ENCODE results near the gene KRTAP5-6.

Gene KRTAP5-6, protein sequence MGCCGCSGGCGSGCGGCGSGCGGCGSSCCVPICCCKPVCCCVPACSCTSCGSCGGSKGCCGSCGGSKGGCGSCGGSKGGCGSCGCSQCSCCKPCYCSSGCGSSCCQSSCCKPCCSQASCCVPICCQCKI

DNA sequence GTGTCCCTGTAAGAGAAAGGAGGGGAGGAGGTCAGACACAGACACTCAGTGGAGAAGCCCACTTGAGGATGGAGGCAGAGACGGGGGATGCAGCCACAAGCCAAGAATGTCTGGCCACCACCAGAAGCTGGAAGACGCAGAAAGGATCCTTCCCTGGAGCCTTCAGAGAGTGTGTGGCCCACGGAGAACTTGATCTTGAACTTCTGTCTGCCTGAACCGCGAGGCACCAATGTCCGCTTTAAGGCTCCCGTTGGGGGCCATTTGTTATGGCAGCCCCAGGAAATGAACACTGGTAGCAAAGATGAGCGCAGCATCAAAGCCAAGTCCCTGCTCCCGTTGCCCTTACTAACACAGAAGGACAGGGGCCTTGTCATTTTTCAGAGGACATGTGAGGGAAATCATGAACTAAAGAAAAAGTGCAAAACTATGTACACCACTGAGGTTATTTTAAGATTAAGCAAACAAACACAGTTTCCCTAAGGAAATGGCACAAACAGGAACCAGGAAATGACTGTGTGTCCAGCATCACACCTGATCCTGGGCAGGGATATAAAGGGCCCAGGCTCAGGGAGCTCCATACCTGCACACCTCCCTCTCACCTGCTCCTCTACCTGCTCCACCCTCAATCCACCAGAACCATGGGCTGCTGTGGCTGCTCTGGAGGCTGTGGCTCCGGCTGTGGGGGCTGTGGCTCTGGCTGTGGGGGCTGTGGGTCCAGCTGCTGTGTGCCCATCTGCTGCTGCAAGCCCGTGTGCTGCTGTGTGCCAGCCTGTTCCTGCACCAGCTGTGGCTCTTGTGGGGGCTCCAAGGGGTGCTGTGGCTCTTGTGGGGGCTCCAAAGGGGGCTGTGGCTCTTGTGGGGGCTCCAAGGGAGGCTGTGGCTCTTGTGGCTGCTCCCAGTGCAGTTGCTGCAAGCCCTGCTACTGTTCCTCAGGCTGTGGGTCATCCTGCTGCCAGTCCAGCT is at the start of gene KRTAP5-6:
TSS of gene KRTAP5-6 (plus strand) at position 588 of the 963 bp plus-strand sequence. CDS start at position 639, 51 bp downstream.
- no peak for DNase-seq (ENCODE audit: low read depth)

DNA sequence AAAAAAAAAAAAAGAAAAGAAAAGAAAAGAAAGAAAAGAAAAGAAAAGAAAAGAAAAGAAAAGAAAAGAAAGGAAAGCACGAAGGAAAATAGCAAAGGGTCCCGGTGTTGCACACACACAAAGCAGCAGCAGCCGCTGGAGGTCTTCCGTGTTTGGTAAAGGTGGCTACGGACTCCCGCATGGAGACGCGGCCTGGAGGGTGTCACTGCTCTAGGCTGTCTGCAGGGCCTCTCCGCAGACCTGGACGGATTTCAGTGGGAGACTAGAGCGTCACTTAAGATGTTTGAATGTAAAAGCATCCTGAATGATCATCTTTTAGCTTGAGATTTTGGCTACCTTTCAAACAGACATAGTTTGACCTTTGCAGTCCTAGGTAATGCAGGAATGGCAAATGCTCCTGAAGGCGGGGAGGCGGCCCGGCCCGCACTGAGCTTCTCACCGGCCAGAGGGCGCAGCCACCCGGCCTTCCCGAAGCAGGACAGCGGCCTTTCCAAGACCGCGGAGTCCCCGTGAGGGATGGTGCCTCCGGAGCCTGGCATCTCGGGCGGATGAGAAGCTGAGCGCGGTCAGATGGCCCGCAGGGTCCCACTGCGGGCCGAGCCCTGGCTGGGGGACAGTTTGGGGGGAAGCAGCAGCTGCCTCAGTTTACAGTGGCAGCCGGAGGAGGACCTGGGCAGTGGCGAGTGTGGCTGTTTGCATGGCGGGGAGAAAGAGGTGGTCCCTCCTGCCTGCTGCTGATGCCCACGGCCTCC is 48.9 kb upstream of the KRTAP5-6 start:
- no peak for DNase-seq (ENCODE audit: low read depth)

DNA sequence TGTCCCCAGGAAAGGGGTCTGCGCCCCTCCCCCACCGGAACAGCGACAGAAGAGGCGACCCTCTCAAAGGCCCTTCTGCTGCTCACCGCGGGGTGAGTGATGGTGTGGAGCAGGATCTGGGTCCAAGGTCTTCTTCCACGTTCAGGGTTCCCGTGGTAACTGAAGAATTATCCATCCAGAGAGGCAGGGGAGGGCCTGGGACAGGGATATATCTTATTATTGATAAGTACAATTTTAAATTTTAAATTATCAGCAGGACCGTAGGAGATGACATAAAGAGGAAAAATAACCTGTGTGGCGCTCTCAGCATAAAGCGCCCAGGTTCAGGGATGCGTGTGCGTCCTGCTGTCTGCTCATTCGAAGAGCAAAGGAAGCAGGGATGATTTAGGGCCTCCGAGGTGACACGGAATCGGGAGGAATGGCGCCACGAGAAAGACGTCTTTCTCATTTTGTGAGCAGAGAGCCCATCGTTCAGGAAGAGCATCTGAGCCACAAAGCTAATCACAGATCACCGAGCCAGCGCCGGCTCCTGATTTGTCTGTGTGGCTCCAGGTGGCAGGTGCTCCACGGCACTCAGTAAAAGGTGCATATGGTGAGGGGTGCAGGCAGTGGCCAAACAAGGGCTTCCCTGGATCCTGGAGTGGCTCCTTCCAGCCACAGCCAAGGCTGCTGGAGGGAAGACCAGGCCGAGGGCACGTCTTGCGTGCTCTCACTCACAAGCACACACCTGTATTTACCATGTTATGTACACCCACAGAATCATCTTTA is 48.2 kb upstream of the KRTAP5-6 start:
- no peak for DNase-seq (ENCODE audit: low read depth)

DNA sequence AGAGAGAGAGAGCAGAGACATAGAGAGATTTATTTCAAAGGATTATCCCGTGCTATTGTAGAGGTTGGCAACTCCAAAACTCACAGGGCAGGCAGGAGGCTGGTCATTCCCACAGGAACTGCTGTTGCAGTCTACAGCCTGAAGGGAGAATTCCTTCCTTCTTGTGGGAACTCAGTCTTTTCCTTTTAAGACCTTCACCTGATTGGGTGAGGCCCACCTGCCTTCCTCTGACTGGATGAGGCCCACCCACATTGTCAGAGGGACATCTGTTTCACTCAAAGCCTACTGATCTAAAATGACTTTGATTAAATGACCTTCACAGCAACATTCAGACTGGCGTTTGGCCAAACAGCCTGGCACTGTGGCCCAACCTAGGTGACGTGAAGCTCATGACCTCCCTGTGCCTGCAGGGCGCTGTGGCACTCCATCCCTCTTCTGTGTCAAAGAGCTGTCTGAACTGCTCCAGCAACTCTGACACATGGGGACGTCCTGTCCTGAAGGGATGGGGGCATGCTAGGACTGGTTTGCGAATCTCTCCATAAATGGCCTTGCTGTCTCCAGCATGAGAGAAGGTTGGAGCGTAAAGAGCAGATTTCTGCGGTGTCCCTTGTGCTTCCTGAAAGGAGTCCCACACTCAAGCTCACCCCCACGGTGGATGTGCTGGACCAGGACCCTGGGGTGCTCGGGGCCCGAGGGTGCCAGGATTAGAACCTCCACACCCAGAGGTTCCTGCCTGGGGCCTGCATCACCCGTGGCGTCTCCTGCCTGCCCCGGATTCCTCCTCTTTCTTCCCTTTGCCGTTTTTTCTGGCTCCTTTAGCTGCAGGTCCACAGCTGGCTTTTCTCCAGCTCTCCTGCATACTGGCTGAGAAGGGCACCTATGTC is 46.7 kb upstream of the KRTAP5-6 start:
- DNase-seq (ENCODE audit: low read depth) = no peak

DNA sequence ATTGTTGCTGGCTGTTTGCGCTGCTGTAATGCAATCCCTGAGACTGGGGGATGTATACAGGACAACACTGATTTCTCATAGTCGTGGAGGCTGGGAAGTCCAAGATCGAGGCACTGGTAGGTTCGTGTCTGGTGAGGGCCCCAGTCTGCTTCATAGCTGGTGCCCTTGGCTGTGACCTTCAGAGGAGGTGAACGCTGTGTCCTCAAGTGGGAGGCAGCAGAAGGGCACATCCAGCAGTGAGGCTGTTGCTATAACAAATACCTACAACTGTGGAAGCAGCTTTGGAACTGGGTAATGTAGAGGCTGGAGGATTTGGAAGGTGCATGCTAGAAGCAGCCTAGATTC is 46.1 kb upstream of the KRTAP5-6 start:
- DNase-seq (ENCODE audit: low read depth) = no peak

DNA sequence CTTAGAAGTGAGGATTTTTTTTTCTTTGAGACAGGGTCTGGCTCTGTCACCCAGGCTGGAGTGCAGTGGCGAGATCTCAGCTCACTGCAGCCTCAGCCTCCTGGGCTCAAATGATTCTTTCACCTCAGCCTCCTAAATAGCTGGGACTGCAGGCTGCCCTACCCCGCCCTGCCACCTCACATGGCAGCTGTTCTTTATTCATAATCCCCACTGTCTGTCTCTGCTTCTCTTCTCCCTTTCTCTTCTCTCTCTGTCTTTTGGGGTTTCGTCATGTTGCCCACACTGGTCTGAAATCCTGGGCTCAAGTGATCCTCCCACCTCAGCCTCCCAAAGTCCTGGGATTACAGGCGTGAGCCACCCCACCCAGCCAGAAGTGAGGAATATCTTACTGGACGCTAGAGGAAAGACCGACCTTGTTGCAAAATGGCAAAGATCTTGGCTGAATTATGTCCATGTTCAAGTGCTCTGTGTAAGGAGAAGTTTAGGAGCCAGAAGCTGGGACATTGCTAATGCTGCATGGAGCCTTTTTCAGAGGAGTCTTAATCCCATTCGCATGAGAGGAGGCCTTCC is 45.5 kb upstream of the KRTAP5-6 start:
- no peak for DNase-seq (ENCODE audit: low read depth)

DNA sequence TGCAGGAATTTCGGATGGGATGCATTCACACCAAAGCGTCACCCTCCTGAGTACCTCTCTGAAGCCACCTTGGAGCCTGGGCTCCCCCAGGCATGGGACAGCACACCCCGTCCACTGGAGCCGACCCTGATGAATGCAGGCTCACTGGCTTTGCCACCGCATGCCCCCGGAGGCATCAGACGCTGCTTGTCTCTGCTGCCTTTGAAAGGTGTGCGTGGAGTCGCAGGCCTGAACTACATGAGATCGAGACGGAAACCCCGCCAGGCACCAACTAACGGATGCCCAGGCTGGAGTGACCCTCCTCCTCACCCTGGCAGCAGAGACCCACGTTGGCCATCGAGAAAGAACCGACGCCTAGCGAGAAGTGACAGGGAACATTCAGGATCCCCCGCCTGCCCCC is 45.0 kb upstream of the KRTAP5-6 start:
- DNase-seq (ENCODE audit: low read depth) = no peak

DNA sequence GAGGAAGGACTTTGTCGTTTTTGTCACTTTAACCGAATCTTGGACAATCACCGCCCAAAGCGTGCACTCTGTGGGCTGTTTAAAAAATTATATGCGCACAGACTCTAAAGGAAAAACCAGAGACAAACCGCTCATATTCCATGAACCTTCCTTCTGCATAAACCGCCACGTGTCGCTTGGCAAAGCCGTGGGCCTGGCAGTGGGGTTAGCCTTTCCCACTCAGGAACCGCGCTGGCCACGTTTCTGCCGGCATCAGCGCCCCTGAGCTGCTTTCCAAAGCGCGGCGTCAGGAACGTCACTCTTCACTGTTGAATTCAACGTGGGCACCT is 44.6 kb upstream of the KRTAP5-6 start:
- no peak for DNase-seq (ENCODE audit: low read depth)

DNA sequence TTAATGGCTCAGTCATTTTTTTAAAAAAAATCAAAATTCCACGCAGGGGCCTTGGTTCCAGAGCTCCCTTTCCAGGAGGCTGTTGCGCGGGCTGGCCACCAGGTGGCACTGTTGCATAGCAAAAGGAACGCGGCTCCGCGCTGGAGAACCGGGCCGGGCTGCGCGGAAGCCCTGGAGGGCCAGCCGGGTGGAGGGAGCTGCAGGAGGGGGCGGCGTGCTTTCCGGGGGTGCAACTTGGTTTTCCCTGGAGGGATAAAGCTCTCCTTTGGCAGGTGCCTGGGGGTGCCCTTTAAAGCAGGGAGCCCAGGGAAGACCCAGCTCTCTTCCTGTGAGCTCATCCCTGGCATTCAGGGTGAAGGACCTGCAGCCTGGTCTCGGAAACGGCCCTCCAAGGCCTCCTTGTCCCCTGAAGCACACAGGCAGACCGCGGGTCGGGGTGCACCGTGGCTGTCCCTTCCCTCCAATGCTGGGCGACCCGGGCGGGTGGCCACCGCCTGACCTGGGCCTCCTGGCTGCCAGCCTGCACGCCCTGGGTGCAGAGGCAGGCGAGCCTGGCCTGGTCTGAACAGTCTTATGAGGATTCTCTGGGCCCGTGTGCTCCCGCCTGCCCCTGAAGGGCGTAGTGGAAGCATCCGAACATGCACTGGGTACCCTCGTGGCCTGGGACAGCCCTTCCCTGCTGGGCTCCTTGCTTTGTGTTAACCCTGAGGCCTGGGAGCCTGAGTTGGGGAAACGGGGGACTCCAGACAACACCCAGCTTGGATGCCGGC is 44.0 kb upstream of the KRTAP5-6 start:
- no peak for DNase-seq (ENCODE audit: low read depth)

DNA sequence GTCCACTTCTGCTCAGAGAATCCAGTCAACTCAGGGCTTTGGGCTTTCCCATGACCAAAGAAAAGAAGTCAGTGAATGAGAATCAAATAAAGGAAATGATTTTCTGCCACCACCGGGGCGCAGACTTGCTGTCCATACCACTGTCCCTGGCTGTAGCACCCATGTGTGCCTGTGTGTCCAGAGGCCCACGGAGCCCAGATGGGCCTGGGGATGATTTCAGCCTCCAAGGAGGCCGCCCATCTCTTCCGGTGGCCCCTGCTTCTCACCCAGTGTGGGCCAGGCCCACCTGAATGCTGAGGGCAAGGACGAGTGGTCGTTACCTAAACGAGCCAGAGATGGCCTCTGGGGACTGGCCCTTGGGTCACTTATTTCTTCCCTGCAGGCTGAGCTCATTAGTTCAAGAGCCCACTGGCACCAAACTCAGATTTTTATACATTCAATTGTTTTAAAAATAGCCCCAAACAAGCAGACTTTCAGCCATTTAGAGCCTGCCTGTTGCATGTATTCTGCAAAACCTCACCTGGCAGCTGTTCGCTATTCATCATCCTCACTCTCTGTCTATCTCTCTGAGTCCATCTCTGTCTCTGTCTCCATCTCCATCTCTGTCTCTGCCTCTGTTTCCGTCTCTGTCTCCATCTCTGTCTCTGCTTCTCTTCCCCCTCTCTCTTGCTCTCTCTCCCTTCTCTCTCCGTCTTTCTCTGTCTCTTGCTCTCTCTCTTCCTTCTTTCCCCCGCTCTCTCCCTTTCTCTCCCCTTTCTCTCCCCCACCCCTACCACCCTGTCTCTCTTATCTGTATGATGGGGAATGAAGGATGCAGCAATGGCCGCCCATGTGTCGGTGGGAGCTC is 43.2 kb upstream of the KRTAP5-6 start:
- no peak for DNase-seq (ENCODE audit: low read depth)

DNA sequence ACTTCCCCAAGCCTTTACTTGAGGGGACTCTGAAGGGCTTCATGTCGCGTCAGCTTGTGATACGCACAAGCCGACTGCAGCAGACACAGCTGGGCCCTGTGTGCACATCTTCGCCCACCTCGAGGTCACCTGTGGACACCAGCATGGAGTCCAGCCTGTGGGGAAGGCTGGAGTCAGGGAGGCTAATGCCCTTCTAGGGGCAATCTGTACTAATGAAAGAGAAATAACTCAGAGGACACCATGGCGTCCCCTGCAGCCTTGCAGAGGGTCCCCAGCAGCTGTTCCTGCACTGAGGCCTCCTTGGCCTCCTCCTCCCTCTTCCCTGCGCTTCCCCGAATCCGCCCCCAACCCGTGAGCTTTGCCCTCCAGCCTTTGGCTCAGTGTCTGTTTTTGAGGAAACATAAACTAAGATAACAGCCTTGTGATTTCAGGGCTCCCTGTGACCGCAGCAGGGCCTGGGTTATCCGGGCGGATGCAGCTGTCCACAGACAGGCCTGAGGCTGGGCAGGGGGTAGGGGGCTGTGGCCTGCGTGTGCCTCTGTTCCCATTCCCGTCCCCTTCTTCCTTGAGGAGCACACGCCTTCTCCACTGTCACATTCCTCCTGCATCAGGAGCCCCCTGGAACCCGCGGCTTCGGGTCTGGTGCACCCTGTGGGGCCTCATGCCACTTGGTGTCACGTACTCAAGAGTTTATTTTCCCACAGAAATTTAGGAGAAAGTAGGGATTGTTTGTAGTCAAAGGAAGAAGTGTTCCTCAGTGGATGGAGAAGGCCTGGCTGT is 42.4 kb upstream of the KRTAP5-6 start:
- peak; percentile 62 for DNase-seq (ENCODE audit: low read depth)

DNA sequence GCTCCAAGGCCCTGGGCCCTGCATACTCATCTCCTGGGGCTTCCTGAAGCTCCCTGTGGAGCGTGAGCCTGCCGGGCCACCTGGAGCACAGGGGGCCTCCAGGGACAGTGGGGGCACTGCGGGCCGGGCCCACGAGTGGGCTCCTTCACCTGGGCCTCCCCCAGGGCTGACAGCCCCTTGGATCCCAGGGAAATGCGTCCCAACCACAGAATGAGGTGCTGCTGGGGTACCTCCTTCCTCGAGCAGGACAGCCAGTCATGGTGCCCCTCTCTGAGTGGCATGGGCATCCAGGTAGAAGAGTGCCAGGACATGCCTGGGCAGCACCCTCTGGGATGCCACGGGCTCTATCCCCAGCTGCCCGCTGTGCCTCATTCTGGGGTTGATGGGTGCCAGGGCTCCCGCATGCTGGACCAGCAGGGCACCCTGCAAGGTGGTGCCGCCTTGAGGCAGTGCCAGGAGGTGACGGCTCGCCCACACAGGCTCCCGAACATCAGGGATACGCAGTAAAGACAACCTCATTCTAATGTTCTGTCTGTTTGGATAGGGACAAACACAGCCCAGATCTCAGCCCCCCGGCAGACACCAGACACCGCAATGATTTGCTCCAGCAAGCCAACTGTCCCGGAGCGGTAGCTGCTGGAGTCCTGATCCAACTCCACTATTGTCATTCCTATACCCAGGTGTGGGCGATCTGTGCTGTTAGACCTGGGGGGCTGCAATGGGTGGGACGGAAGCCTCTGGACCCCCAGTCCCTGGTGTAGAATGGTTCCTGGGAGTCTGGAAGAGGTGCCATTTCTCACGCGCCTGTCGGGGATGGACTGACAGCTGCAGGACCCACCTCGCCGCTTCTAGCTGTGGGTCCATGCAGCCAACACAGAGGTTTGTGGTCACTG is 41.6 kb upstream of the KRTAP5-6 start:
- DNase-seq (ENCODE audit: low read depth) = no peak

DNA sequence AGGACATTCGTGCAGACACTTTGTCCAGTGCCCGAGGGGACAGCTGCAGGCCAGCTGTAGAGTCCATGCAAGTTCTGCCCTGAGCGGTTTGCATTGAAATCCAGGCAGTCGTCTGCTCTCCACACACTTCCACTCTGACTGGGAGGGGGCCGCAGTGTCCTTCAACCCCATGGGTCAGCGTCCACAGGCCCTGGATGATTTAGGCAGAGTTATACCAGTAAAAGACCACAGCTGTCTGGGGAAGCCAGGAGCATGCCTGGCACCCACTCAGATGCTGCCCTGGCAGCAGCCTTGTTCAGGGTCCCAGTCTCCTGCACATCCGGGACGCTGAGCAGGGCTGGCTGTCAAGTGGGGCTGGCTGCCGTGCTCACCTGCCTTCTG is 40.9 kb upstream of the KRTAP5-6 start:
- no peak for DNase-seq (ENCODE audit: low read depth)

DNA sequence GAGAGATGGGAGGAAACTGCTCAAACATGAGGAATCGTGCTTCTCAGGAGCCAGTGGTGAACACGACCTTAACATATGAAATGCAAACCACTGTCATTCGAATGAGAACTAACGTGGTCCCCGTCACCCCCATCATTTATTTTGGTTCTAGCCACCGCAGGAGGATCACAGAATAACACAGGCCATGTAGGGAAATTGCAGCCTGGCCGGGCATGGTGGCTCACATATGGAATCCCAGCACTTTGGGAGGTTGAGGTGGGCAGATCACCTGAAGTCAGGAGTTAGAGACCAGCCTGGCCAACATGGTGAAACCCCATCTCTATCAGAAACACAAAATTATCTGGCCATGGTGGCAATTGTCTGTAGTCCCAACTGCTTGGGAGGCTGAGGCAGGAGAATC is 40.3 kb upstream of the KRTAP5-6 start:
- no peak for DNase-seq (ENCODE audit: low read depth)

DNA sequence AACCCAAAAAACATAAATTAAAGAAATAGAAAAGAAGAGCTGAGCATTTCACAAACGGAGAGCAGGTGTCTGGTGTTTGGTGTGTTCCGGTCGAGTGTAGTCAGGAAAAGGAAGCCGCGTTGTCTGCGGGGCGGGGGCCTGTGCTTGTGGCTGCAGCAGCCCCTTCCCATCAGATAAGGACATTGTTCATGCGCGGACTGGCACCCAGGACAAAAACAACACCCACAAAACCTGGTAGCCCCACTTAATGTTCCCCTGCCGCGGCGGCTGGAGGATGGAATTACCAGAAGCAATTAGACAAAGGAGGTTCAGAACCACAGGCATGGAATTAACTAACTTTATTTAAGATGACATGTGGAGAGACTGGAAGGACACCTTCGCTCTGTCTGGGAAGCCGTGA is 37.5 kb upstream of the KRTAP5-6 start:
- DNase-seq (ENCODE audit: low read depth) = no peak

DNA sequence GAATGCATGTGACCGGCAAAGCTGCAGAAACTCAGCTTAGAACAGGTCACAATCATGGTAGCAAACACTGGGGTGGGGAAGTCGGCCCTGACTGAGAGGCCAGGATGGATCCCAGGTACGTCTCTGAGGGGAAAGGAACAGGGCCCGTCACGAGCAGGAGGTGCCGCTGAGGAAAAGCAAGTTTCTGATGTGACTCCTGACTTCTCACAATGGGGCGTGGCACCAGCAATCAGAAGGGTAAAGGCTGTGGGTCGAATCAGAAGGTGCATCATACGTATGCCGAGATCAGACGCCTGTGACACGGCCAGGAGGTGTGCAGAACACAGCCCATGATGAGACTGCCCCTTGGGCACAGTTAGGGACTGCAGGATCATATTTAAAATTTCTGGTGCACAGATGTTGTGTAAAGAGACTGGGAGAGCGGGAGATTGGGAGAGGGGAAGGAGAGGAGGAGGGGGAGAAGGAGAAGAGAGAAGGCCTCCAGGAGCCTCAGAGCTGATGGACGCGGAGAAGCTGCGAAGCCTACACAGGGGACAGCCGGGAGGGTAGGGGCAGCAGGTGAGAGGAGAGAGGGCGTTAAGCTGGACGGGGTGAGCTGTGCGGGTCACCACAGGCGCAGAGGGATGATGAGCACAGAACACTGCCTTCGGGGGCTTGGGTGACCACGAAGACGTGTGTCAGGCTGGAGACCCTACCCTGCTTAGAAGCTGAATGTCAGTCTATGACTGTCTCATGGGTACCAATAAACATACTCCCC is 36.7 kb upstream of the KRTAP5-6 start:
- DNase-seq (ENCODE audit: low read depth) = no peak
